Measurements from ENCODE around the gene TSPAN8.

The TSPAN8 gene

DNA sequence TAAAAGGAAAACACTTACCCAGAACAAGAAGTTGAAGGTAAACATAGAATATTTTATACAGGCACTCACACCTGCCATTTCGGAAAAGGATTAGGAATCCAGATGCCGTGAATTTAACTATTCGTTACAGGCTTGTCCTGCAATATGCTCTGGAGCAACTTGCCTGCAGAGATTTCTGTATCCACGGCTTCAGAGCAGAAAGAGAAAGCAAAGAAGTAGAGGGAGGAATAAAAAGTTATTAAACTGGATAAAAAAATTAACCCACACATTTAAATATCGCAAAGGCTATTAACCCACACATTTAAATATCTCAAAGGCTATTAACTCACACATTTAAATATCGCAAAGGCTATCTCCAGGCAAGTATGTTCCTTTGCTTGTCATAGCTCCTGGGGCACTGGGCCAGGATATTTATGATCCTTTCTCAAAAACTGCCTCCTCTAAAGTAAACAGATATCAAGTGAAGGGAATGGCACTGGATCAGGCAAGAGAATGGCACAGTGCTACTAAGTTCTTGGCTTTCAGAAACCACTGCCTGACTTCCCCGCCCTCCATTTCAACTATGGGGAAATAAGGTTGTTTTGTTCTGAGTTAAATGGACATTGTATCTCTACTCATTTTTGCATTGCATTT, at the start of gene TSPAN8:
Gene TSPAN8 (minus strand): TSS at position 399 of the 633 bp plus-strand sequence. CDS start 321 bp downstream, at position 78.
- Histone ChIP-seq H3K4me3 (no peak within 1 kb of the TSS), H3K9ac (ENCODE audit: insufficient read length) (no peak within 1 kb of the TSS)
- no peak for DNase-seq (ENCODE audit: low read depth, low spot score)

DNA sequence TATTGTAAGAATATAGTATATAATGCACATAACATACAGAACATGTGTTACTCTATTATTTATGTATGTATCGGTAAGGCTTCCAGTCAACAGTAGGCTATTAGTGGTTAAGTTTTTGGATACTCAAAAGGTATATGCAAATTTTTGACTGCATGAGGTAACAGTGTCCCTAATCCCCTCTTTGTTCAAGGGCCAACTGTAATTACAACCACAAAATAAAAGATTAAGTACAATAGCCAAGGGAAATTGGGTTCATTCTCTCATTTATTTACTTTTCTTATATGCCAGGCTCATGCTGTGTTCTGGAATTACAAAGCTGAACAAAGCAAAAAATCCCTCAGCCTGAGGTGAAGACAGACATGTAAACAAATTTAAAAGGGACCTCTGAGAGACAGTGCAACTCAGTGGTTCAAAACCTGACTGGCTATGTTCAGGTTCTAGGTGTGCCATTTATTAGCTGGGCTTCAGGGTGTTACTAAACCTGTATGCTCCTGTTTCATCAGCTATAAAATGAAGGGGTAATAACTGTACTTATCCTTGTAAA, 43.4 kb upstream of the TSPAN8 start:
- DNase-seq (ENCODE audit: low read depth, low spot score) = no peak
- H3K9ac ChIP-seq (ENCODE audit: insufficient read length) = no peak overlapping the region
- H3K4me3 ChIP-seq = no peak overlapping the region
- H3K27ac ChIP-seq = no peak overlapping the region
- no peaks in the 10 kb centered on the region for H3K36me3 ChIP-seq (ENCODE audit: insufficient read depth, low read length)
- TF ChIP-seq POLR2AphosphoS5 (IDR thresholded peaks at IDR 0.05; ENCODE audit: borderline replicate concordance, low read depth, low read length) (no peak), EZH2 (IDR thresholded peaks at IDR 0.05) (no peak), FOXP2 (optimal IDR thresholded peaks at IDR 0.05; ENCODE audit: control extremely low read depth, extremely low read length, insufficient read depth) (no peak)
- no peaks in the 10 kb centered on the region; the same call in 1 of the 2 replicates for H3K9me3 ChIP-seq (ENCODE audit: low read depth, low read length)

More for the DNA sequence above, at the start of gene TSPAN8:
- no peaks in the 10 kb centered on the region for H3K9me3 ChIP-seq (ENCODE audit: low read depth, low read length)
- TF ChIP-seq POLR2AphosphoS5 (IDR thresholded peaks at IDR 0.05; ENCODE audit: borderline replicate concordance, low read depth, low read length) (no peak), EZH2 (IDR thresholded peaks at IDR 0.05) (no peak), FOXP2 (optimal IDR thresholded peaks at IDR 0.05; ENCODE audit: control extremely low read depth, extremely low read length, insufficient read depth) (no peak)
- no peaks in the 10 kb centered on the region for H3K36me3 ChIP-seq (ENCODE audit: insufficient read depth, low read length)
- no peak within 1 kb of the TSS for H3K27ac ChIP-seq

DNA sequence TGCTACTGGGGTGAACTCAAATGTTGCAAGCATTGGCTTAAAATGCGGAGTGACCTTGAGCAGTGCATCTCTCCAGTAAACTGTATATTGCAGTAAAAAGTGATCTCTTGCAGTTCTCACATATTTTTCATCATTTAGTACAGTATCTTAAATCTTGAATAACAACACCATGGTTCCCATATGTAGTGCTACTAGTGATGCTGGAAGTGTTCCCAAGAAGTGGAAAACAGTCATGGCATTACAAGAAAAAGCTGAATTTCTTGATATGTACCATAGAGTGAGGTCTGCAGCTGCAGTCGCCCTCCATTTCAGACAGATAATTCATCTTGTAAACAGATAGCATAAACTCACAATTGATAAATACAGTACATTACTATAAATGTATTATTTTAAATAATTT, 42.9 kb upstream of the TSPAN8 start:
- no peaks in the 10 kb centered on the region for H3K36me3 ChIP-seq (ENCODE audit: insufficient read depth, low read length)
- H3K9me3 ChIP-seq (ENCODE audit: low read depth, low read length) = no peaks in the 10 kb centered on the region; the same call in 1 of the 2 replicates
- no peak overlapping the region for H3K27ac ChIP-seq
- H3K4me3 ChIP-seq = no peak overlapping the region
- DNase-seq (ENCODE audit: low read depth, low spot score) = no peak
- H3K9ac ChIP-seq (ENCODE audit: insufficient read length) = no peak overlapping the region
- no peak for TF ChIP-seq POLR2AphosphoS5 (IDR thresholded peaks at IDR 0.05; ENCODE audit: borderline replicate concordance, low read depth, low read length)
- TF ChIP-seq FOXP2 (optimal IDR thresholded peaks at IDR 0.05; ENCODE audit: control extremely low read depth, extremely low read length, insufficient read depth) = no peak

DNA sequence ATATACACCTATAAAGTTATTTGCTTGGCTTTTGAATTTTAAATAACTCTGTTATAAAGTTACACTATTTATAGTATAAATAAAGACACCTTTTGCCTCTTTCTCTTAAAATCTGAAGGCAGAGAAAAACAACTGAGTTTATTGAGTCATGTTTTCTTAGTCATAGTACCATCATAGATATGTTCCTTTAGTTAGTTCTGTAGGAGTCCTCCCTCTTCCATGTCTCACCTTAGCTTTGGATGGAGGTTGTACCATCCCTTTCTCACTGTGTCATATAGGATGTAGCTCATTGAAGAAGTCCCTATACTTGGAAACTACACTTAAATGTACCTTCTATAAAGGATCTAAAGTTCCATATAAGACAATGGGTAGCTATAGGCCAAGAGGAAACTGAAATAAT, 39.7 kb upstream of the TSPAN8 start:
- Histone ChIP-seq H3K36me3 (ENCODE audit: insufficient read depth, low read length) (no peaks in the 10 kb centered on the region), H3K9ac (ENCODE audit: insufficient read length) (no peak overlapping the region), H3K4me3 (no peak overlapping the region), H3K9me3 (ENCODE audit: low read depth, low read length) (no peaks in the 10 kb centered on the region), H3K27ac (no peak overlapping the region)
- DNase-seq (ENCODE audit: low read depth, low spot score) = no peak
- no peak for TF ChIP-seq EZH2 (IDR thresholded peaks at IDR 0.05)
- TF ChIP-seq FOXP2 (optimal IDR thresholded peaks at IDR 0.05; ENCODE audit: control extremely low read depth, extremely low read length, insufficient read depth) = no peak
- TF ChIP-seq POLR2AphosphoS5 (IDR thresholded peaks at IDR 0.05; ENCODE audit: borderline replicate concordance, low read depth, low read length) = no peak

DNA sequence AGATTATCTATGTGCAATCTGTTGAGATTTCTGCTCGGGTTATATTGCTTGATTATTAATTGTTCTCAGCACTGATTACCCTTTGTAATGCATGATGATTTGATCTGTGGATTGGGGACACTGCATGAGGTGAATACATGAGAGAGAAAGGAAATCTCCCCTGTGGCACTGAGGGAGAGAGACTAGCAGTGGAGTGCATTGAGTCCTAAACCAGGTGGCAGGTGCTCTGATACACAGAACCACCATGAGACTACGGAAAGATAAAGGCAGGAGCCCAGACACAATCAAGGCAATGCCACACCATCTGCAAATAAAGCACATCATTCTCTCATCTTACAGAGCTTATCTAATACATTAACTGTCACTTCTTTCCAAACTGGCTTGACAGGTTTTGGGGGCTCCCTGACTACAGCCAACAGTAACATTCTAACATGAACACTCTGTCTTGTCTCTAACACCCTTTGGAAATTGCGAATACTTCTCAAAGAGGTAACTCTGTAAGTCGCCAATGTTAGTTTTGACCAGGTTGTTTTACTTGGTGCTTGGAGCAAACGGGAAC, 37.6 kb upstream of the TSPAN8 start:
- Histone ChIP-seq H3K4me3 (no peak overlapping the region), H3K36me3 (ENCODE audit: insufficient read depth, low read length) (no peaks in the 10 kb centered on the region), H3K9me3 (ENCODE audit: low read depth, low read length) (no peaks in the 10 kb centered on the region), H3K9ac (ENCODE audit: insufficient read length) (no peak overlapping the region), H3K27ac (no peak overlapping the region)
- DNase-seq (ENCODE audit: low read depth, low spot score) = no peak
- no peak for TF ChIP-seq EZH2 (IDR thresholded peaks at IDR 0.05)
- no peak for TF ChIP-seq POLR2AphosphoS5 (IDR thresholded peaks at IDR 0.05; ENCODE audit: borderline replicate concordance, low read depth, low read length)
- TF ChIP-seq FOXP2 (optimal IDR thresholded peaks at IDR 0.05; ENCODE audit: control extremely low read depth, extremely low read length, insufficient read depth) = no peak

DNA sequence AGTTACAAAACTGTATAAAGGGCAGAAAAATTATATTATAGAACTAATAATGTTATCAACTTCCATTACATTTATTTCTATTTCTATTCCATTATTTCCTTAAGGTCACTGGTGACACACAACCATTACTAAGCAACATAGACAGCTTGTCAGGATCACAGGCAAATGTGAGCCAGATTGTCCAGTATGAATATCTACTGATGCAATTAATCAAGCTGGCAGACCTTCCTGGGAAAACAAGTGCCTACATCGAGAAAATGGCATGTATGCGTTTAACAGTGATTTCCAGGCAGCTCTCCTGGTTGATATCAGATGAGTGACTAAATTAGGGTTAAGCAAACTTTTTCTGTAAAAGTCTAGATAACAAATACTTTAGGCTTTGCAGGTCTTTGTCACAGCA, 36.9 kb upstream of the TSPAN8 start:
- no peak overlapping the region; the same call in 1 of the 2 replicates for H3K27ac ChIP-seq
- no peak for TF ChIP-seq EZH2 (IDR thresholded peaks at IDR 0.05)
- TF ChIP-seq FOXP2 (optimal IDR thresholded peaks at IDR 0.05; ENCODE audit: control extremely low read depth, extremely low read length, insufficient read depth) = no peak
- no peak for TF ChIP-seq POLR2AphosphoS5 (IDR thresholded peaks at IDR 0.05; ENCODE audit: borderline replicate concordance, low read depth, low read length)
- H3K4me3 ChIP-seq = no peak overlapping the region
- no peak for DNase-seq (ENCODE audit: low read depth, low spot score)
- H3K36me3 ChIP-seq (ENCODE audit: insufficient read depth, low read length) = no peaks in the 10 kb centered on the region
- no peak overlapping the region for H3K9ac ChIP-seq (ENCODE audit: insufficient read length)
- no peaks in the 10 kb centered on the region for H3K9me3 ChIP-seq (ENCODE audit: low read depth, low read length)

DNA sequence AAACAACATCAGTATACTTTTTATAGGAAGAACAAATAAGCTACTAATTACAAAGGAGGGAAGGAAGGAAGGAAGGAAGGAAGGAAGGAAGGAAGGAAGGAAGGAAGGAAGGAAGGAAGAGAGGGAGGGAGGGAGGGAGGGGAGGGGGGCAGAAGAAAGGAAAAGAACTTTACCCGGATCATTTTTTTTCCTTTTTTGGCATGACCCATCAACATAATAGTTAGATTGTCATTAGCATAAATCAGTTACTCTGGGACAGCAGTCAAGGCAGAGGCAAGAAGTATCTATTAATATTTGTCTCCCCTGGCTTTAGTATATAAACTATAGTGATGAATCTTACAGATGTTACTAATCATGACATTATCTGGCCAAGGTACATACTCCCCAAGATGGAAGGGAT, 35.2 kb upstream of the TSPAN8 start:
- no peaks in the 10 kb centered on the region for H3K9me3 ChIP-seq (ENCODE audit: low read depth, low read length)
- no peaks in the 10 kb centered on the region for H3K36me3 ChIP-seq (ENCODE audit: insufficient read depth, low read length)
- no peak for DNase-seq (ENCODE audit: low read depth, low spot score)
- TF ChIP-seq POLR2AphosphoS5 (IDR thresholded peaks at IDR 0.05; ENCODE audit: borderline replicate concordance, low read depth, low read length) (no peak; the same call in 1 of the 2 replicates), EZH2 (IDR thresholded peaks at IDR 0.05) (no peak), FOXP2 (optimal IDR thresholded peaks at IDR 0.05; ENCODE audit: control extremely low read depth, extremely low read length, insufficient read depth) (no peak)
- H3K9ac ChIP-seq (ENCODE audit: insufficient read length) = no peak overlapping the region
- H3K27ac ChIP-seq = peak overlapping the region; percentile 98
- peak overlapping the region; percentile 72 for H3K4me3 ChIP-seq

DNA sequence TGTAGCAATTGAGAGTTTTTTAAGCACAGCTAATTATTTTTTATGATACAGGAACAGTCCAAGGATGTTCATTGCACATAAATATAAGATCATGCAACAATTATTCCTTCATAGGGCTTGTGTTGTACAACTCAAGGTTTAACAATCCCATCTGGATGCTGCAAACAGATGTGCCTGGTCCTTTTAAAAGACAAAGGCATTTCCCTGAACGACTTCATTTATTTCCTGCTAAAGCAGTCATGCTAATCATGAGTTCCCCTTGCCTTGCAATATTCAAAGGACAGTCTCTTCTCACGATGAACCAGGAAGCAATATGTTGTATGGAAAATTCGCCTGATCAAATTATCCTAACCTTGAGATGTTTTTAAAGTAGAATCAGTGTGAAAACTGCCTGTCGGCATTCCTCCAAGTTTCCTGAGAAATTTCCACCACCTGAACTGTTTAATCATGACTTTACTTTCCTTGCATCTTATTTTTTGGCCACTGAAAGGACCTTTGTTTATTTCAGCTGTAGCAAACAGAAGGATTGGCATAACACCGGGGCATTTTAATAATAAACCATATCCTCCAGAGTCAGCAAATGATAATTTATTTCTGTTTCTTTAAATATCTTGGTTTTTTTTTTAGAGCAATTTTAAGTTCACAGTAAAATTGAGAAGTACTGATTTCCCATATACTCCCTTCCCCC, 33.9 kb upstream of the TSPAN8 start:
- H3K9me3 ChIP-seq (ENCODE audit: low read depth, low read length) = no peaks in the 10 kb centered on the region
- peak overlapping the region; percentile 98 for H3K27ac ChIP-seq
- TF ChIP-seq FOXP2 (optimal IDR thresholded peaks at IDR 0.05; ENCODE audit: control extremely low read depth, extremely low read length, insufficient read depth) (no peak), POLR2AphosphoS5 (IDR thresholded peaks at IDR 0.05; ENCODE audit: borderline replicate concordance, low read depth, low read length) (peak; percentile 58; the same call in 1 of the 2 replicates)
- peak overlapping the region; percentile 58 for H3K9ac ChIP-seq (ENCODE audit: insufficient read length)
- H3K4me3 ChIP-seq = peak overlapping the region; percentile 72
- H3K36me3 ChIP-seq (ENCODE audit: insufficient read depth, low read length) = no peaks in the 10 kb centered on the region
- peak; percentile 83 for DNase-seq (ENCODE audit: low read depth, low spot score)
